ENCODE measurements around the gene RAB36. TPM values are rescaled to one million over a fixed set of nuclear protein-coding genes. Genes with fewer than 3 reads are reported as not detected.

RAB36 gene, protein sequence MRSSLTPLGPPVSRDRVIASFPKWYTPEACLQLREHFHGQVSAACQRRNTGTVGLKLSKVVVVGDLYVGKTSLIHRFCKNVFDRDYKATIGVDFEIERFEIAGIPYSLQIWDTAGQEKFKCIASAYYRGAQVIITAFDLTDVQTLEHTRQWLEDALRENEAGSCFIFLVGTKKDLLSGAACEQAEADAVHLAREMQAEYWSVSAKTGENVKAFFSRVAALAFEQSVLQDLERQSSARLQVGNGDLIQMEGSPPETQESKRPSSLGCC
- total RNA-seq, result 1 to 10 TPM; 1.7 to 2.9 (median 2.6) TPM
- total RNA-seq (2013), result 1.4 TPM

DNA sequence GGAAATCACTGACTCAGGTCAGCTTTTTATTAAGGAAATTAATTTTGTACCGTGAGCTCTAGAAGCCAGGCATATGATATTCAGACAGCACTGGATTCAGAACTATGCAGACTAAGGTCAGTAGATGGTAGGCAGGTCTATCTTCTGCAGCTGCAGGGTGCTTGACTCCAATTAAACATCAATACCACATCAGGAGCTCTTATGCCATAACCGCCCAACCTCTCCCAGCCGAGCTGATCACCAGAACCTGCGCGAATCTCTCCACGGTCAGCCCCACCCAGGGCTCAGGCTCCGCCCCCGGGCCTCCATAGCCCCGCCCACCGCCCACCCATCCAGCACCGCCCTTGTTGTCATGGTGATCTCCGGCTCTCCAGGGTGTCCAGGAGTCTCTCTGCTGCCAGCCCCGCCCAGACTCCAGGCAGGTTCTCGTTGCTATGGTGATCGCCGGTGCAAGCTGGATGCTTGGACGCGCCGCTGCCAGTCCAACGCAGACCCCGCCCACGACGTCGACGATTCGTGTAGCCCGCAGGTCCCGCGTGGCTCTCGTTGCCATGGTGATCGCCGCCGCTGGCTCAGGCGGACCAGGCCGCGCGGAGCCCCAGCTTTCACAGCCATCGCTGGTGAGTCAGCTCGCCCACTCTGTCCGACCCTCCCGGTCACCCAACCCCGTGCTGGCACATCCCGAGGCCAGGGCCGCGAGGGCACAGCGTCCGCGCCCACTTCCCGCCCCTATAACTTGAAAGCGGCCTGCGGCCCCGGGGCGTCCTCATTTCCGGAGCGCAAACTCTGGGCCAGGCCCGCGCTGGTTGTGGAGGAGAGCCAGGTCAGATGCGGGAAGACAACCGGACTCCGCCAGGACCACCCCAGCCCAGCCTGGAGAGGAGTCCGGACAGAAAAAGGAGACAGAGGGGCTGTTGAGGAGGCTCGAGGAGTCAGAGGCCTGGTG, at the start of gene RAB36:
Gene RAB36 (plus strand): TSS at position 546 of the 946 bp plus-strand sequence. CDS start 1,140 bp downstream, outside the sequence.
- DNase-seq (peak; percentile 93 to 97), ATAC-seq (peak; percentile 67 to 74 (median 71))
- Histone ChIP-seq H3K36me3 (ENCODE audit: control insufficient read depth, insufficient read depth, low read length) (no peaks in the 10 kb centered on the region), H3K27ac (ENCODE audit: low read length) (peak within 1 kb of the TSS; percentile 76), H3K4me1 (ENCODE audit: control insufficient read depth, insufficient read depth, low read length) (peaks cover 57% of the 10 kb centered on the region), H3K9me3 (ENCODE audit: control insufficient read depth, insufficient read depth, low read length) (no peaks in the 10 kb centered on the region), H3K27me3 (ENCODE audit: control insufficient read depth, insufficient read depth, low read length) (no peaks in the 10 kb centered on the region), H3K4me3 (ENCODE audit: low read length) (peak within 1 kb of the TSS; percentile 33)
- no peaks in the 10 kb centered on the region for H3K27me3 Mint-ChIP-seq (ENCODE audit: low read depth in 2 of 2)
- intact Hi-C loops (cut with micrococcal nuclease), result loop anchor here (2.0 kb wide), 1 partner anchor 72 kb away; no protein-coding TSS in a partner anchor
- peaks cover 37 to 57% of the 10 kb centered on the region in 2 donors for H3K4me1 Mint-ChIP-seq
- peak within 1 kb of the TSS; percentile 87 for H3K4me3 Mint-ChIP-seq
- H3K9me3 Mint-ChIP-seq, result no peaks in the 10 kb centered on the region
- TF ChIP-seq, protein P1, sequence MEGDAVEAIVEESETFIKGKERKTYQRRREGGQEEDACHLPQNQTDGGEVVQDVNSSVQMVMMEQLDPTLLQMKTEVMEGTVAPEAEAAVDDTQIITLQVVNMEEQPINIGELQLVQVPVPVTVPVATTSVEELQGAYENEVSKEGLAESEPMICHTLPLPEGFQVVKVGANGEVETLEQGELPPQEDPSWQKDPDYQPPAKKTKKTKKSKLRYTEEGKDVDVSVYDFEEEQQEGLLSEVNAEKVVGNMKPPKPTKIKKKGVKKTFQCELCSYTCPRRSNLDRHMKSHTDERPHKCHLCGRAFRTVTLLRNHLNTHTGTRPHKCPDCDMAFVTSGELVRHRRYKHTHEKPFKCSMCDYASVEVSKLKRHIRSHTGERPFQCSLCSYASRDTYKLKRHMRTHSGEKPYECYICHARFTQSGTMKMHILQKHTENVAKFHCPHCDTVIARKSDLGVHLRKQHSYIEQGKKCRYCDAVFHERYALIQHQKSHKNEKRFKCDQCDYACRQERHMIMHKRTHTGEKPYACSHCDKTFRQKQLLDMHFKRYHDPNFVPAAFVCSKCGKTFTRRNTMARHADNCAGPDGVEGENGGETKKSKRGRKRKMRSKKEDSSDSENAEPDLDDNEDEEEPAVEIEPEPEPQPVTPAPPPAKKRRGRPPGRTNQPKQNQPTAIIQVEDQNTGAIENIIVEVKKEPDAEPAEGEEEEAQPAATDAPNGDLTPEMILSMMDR (IDR thresholded peaks at IDR 0.05), result no peak
- no peaks in the 10 kb centered on the region for H3K36me3 Mint-ChIP-seq
- peak within 1 kb of the TSS; percentile 94 to 96 for H3K27ac Mint-ChIP-seq
- WGBS (ENCODE audit: insufficient coverage), result 15% methylated on average over 62 of the region's 62 CpGs

DNA sequence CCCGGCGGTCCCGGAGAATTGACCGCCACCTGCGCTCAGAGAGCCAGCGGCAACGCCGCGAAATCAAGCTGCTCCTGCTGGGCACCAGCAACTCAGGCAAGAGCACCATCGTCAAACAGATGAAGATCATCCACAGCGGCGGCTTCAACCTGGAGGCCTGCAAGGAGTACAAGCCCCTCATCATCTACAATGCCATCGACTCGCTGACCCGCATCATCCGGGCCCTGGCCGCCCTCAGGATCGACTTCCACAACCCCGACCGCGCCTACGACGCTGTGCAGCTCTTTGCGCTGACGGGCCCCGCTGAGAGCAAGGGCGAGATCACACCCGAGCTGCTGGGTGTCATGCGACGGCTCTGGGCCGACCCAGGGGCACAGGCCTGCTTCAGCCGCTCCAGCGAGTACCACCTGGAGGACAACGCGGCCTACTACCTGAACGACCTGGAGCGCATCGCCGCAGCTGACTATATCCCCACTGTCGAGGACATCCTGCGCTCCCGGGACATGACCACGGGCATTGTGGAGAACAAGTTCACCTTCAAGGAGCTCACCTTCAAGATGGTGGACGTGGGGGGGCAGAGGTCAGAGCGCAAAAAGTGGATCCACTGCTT, 49.4 kb upstream of the RAB36 start:
- no peak for ATAC-seq
- H3K36me3 ChIP-seq (ENCODE audit: control insufficient read depth, insufficient read depth, low read length), result no peaks in the 10 kb centered on the region
- no peak overlapping the region for H3K4me3 ChIP-seq (ENCODE audit: low read length)
- no peak for DNase-seq
- no peak overlapping the region for H3K27ac ChIP-seq (ENCODE audit: low read length)
- Mint-ChIP-seq H3K36me3 (no peaks in the 10 kb centered on the region), H3K9me3 (no peaks in the 10 kb centered on the region), H3K4me1 (no peaks in the 10 kb centered on the region), H3K27me3 (ENCODE audit: low read depth in 2 of 2) (no peaks in the 10 kb centered on the region), H3K4me3 (no peak overlapping the region), H3K27ac (no peak overlapping the region)
- 96% methylated on average over 45 of the region's 45 CpGs for WGBS (ENCODE audit: insufficient coverage)
- no peaks in the 10 kb centered on the region for H3K27me3 ChIP-seq (ENCODE audit: control insufficient read depth, insufficient read depth, low read length)
- no peaks in the 10 kb centered on the region for H3K4me1 ChIP-seq (ENCODE audit: control insufficient read depth, insufficient read depth, low read length)
- TF ChIP-seq, protein P1 (IDR thresholded peaks at IDR 0.05), result no peak
- intact Hi-C loops (cut with micrococcal nuclease), result no loop called here
- H3K9me3 ChIP-seq (ENCODE audit: control insufficient read depth, insufficient read depth, low read length), result no peaks in the 10 kb centered on the region

DNA sequence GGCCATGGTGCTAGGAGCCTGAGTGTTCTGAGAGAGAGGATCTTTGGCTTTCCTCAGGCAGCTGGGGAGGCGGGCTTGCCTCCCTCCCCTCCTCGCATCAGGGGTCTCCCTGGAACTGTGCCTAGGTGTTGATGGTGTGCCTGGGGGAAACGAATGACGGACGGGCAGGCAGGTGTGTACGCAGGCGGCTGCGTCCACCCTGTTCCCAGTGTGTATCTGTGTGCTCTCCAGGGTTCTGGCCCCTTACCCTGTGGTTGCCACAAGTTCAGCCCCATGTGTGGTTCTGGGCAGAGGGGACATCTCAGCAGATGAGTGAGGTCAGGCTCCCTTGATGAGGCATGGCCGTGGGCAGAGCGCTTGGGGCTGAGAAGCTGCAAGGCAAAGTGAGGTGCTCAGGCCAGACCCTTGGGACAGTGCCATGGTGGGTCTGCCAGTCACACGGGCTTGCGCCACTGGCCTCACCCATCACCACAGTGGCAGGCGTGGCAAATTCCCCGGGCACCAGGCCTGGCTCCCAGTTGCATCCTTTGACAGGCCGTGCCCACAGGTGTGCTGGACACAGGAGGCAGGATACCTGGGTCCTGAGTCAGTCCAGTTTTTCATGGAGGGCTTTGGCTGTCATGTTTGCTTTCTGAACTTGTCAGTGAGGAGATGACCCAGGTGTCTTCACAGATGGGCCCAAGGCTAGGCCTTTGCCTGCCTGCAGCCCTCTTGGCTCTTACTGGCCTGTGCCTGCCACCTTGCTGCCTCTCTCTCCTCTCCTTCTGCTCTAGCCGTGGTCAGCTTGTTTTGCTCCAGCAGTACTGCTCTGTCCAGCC, 47.7 kb upstream of the RAB36 start:
- DNase-seq (no peak), ATAC-seq (no peak)
- no peaks in the 10 kb centered on the region for H3K4me1 Mint-ChIP-seq
- H3K4me3 Mint-ChIP-seq, result no peak overlapping the region
- H3K36me3 Mint-ChIP-seq, result no peaks in the 10 kb centered on the region
- intact Hi-C loops (cut with micrococcal nuclease), result no loop called here
- H3K9me3 ChIP-seq (ENCODE audit: control insufficient read depth, insufficient read depth, low read length), result no peaks in the 10 kb centered on the region
- 94% methylated on average over 16 of the region's 16 CpGs for WGBS (ENCODE audit: insufficient coverage)
- no peak overlapping the region for H3K4me3 ChIP-seq (ENCODE audit: low read length)
- no peaks in the 10 kb centered on the region for H3K27me3 ChIP-seq (ENCODE audit: control insufficient read depth, insufficient read depth, low read length)
- no peaks in the 10 kb centered on the region for H3K4me1 ChIP-seq (ENCODE audit: control insufficient read depth, insufficient read depth, low read length)
- H3K27ac Mint-ChIP-seq, result no peak overlapping the region
- no peaks in the 10 kb centered on the region for H3K27me3 Mint-ChIP-seq (ENCODE audit: low read depth in 2 of 2)
- no peak overlapping the region for H3K27ac ChIP-seq (ENCODE audit: low read length)
- no peaks in the 10 kb centered on the region for H3K9me3 Mint-ChIP-seq
- TF ChIP-seq, protein P1 (IDR thresholded peaks at IDR 0.05), result no peak
- H3K36me3 ChIP-seq (ENCODE audit: control insufficient read depth, insufficient read depth, low read length), result no peaks in the 10 kb centered on the region
